Kidney tubule cell (primary cell): Measurements from ENCODE around the gene PPARG.
A peak's percentile ranks its signal among the peaks of the same experiment; 100 is the strongest.
"Not testable (repeated sequence)": the region's sequence is repeated elsewhere in the genome, so short reads cannot be mapped to it uniquely, and the experiment has no call there.

Experiments used
- DNase-seq: peaks from one replicate; pipeline ENCODE4 v3.0.0-alpha.2; 2018; ENCODE audit warnings: low spot score

Gene PPARG

DNA sequence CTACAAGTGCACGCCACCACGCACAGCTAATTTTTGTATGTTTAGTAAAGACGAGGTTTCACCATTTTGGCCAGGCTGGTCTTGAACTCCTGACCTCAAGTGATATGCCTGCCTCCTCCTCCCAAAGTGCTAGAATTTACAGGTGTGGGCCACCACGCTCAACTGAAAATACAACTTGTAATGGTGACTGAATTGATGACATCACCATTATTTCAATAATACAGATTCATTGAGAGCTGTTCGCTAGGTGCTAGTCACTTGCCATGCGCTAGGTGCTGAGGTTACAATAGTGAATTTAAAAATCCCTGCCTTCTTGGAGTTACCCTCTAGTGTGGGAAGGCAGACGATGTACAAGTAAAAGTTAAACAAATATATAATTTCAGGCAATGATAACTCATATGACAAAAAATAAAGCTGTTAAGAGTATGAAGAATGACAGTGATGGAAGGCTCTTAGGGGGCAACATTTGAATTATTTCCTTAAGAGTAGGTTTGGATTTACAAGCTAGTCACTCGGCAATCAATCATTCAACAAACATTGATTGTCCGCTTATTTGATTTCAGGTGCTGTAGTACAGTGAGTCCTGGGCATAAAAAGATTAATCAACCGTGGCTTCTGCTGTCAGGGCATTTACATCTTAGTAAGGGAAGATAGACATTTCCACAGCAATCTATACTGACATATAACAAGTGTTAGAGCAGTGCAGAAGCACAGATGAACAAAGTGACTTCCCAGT, 9.1 kb upstream of the PPARG start:
- DNase-seq, result no peak

DNA sequence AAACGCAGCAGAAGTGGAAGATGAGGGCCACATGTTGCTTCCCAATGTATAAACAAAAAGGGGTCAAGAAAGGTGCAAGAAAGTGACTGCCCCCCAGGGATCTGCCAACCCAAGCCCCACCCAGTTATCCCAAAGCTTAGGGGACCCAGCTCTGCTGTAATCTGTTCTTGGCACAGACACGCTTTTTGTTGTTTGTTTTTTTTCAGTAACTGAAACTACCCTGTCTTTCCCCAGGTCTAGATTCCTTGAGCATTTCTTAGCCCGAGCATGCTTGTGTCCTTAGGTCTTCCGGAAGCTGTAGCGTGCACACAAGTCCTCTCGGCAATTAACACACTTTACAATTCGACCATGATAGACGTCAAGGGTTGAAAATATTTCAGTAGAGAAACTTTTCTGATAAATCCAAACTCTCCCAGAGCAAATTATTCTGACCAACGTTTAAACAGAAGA, 8.5 kb upstream of the PPARG start:
- DNase-seq, result no peak

DNA sequence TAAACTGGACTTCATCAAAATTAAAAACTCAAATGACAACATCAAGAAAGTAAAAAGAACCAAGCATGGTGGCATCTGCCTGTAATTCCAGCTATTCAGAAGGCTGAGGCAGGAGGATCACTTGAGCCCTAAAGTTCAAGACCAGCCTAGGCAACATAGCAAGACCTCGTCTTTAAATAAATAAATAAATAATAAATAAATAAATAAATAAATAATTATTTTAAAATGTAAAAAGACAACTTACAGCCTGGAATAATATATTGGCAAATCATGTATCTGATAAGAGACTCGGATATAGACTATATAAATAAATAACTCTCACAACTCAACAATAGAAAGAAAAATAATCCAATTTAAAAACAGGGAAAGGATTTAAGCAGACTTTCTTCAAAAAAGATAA, 4.3 kb upstream of the PPARG start:
- DNase-seq, result no peak

DNA sequence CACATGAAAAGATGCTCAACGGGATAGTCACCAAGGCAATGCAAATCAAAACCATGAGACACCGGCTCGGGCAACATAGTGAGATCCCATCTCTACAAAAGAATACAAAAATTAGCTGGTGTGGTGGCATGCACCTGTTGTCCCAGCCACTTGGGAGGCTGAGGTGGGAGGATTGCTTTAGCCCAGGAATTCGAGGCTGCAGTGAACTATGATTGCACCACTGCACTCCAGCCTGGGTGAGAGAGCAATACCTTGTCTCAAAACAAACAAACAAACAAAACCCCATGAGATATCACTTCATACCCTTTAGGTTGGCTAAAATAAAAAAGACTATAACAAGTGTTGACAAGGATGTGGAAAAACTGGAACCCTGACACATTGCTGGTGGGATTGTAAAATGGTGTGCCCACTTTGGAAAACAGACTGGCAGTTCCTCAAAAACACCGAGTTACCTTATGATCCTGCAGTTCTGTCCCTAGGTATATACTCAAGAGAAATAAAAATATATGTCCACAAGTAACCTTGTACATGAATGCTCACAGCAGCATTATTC, 3.8 kb upstream of the PPARG start:
- no peak for DNase-seq

DNA sequence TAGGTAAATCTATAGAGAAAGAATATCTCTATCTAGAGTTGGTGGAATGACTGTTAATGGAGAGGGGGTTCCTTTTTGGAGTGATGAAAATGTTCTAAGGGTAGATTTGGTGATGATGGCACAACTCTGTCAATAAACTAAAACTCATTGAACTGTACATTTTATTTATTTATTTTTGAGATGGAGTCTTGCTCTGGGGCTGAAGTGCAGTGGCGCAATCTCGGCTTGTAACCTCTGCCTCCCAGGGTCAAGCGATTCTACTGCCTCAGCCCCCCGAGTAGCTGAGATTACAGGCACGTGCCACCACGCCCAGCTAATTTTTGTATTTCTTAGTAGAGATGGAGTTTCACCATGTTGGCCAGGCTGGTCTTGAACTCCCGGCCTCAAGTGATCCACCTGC, 3.1 kb upstream of the PPARG start:
- DNase-seq, result not testable (repeated sequence)

DNA sequence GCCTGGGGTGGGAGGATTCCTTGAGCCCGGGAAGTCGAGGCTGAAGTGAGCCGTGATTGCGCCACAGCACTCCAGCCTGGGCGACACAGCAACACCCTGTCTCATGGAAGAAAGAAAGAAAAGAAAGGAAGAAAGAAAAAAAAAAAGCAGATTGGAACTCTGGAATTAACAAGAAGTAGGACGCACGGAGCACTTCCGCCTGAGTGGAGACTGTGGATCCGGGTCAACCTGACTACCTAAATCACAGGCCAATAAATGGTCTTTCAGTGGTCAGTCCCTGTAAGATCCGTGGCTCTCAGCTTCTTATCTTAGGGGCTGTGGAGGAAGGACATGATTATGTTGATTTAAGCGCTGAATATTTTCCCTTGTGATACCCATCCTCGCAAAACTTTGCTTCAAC, 2.4 kb upstream of the PPARG start:
- no peak for DNase-seq

DNA sequence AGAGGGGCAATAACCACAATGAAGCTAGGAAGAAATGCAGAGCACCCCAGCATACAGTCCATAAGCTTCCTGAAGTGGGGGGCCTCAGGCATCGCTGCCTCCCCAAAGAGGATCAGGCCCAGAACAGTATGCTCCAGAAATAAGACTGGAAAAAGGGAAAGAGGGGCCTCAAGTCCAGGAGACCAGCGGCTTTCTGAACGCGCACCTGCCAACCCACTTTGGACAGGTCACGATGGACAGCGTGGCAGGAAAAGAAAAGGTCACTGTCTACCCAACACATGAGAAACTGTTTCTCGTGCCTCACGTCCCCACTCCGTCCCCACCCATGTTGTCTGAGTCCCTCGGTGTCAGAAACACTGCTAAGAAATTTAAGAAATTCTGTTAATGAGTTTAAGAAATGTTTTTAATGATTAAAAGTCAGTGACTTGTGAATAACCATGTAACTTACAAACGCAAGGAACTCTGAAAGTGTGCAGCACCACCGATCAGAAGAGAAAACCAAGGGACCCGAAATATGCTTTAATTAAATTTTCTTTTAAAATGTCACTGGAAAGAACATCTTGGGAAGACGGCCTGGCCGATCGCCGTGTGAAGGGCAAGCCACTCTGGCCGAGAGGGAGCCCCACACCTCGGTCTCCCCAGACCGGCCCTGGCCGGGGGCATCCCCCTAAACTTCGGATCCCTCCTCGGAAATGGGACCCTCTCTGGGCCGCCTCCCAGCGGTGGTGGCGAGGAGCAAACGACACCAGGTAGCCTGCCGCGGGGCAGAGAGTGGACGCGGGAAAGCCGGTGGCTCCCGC, 1.7 kb upstream of the PPARG start:
- peak; percentile 42 for DNase-seq

DNA sequence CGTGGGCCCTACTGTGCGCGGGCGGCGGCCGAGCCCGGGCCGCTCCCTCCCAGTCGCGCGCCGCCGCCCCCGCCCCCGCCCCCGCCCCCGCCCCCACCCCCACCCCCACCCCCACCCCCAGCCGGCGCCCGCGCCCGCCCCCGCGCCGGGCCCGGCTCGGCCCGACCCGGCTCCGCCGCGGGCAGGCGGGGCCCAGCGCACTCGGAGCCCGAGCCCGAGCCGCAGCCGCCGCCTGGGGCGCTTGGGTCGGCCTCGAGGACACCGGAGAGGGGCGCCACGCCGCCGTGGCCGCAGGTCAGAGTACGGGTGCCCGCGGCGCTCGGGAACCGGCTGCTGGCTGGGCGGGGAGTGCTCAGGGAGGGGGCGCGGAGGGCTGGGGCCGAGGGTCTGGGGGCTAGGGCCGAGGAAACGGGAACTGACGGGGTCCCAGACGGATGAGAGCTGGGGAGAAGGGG, 1.1 kb upstream of the PPARG start:
- DNase-seq, result peak; percentile 49

DNA sequence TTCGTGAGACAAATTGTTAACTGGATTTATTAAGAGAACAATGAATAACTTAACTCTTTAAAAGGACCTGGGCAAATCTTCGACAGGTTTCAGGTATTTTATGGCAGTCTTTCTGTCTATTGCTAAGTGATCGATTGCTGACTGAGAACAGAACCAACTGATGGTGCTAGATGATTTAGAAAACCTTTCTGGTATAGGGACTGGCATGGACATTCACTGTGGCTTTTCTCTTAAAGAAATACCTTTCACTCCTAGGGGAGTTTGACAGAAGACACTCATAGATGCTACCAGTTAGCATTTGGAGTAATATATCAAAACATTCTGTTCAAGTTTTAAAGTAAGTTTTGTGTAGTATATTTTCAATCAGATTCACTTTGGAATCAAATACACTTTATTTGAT, 654 bp downstream of the PPARG start:
- no peak for DNase-seq

DNA sequence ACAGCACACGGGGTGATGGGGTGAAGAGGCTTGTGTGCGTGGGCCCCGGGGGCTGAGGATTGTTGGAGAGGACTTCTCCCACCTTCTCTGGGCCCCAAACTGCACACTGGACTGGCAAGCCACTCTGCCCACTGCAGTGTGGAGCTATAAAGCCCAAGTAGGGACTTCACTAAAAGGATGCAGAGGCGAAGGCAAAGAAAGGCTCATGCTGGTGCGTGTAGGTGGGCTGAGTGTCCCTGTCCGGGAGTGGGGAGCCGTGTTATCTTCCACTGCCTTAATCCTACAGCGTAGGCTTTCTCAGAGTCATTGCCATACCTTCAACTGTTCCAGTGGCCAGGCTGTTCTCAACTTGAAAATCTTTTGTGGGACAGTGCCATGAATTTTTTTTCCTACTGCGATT, 3.9 kb downstream of the PPARG start:
- no peak for DNase-seq

DNA sequence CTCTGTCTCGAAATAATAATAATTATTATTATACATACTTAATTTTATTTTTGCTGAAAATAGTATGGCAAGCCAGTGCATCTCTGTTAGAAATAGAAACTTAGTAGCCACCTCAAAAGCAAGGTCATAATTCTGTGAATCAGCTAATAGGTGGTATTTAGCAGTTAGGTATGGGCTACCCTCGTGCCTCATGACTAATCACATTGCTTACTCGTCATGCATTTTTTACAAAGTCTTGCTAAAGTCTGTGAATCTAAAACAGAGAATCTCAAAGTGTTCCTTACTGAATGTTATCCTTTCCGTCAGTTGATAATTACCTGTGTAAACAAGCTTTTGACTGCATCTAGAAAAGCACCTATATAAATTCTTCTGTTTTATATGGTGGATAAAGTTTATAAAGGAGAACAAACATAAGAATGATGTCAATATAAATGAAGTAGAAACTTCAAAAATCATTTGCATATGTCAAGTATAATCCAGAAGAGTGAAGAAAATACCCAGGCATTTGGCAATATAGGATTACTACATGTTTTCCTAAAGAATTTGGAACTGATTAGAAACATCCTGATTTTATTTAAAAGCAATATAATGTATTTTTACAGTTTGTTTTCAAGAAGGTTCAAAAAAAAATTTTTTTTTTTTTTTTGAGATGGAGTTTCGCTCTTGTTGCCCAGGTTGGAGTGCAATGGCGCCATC, 6.2 kb downstream of the PPARG start:
- peak; percentile 84 for DNase-seq

DNA sequence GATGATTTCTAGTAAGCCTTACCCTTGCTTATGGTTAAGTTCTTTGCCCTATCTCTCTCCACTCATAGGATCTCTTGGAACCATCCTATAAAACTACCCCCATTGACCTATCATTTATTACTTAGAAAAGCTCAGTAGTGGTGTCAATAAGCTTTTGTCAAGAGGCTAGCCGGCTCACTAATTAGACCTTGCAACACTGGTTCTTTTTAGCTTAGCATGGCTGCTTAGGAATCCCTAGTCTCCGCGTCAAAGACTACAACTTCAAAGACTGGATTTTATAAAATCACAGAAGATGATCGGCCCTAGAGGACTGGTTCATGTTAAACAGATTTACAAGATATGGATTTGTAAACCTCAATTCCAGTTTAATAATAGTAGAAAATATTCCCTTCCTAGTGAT, 7.6 kb downstream of the PPARG start:
- no peak for DNase-seq

DNA sequence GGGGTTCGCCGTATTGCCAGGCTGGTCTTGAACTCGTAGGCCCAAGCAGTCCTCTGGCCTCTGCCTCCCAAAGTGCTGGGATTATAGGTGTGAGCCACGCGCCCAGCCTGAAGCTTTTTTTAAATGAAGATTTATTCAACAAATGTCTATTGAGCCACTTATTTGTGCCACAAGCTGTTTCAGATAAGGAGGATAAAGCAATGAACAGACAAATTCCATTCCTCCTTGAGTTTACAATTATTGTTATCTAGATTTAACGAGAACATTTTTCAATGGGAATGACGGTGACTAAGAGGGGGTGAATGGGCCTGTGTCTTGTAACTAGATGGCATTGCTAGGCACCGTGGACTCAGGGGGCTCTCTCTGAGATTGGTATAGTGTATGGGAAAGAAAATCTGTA, 10.2 kb downstream of the PPARG start:
- DNase-seq, result no peak

DNA sequence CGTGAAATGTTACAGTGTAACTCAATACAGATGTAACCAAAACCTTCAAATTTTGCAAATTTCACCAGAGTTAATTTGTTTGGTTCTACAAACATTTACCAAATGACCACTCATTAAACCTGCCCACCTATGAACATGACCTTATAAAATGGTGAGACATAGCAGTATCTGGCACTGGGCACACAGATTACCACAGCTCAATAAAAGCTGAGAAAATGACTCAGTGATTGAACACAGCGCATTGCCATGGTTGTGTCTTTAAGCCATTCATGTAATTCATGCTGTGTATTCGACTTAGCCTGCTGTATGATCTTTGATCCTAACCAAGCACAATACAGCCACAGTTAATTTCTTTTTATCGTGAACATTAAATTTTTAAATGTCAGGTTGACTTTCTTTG, 11.3 kb downstream of the PPARG start:
- peak; percentile 79 for DNase-seq

DNA sequence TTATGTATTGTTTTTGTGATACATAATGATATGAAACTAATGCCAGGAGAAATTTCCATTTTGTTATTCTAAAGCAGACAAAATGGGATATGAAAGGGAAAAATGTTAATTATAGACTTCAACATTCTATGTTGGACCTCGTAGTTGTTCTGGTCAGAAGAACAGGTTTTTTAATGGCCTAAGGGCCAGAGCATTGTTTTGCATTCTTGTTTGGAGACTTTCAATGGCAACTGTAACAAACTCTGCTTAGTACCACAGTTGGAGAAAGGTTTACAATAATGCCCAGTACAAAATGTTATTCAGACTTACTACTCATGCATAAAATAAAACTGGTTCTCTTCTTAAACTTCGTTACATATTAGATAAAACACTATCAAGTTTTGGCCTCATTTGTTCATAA, 12.2 kb downstream of the PPARG start:
- DNase-seq, result no peak

DNA sequence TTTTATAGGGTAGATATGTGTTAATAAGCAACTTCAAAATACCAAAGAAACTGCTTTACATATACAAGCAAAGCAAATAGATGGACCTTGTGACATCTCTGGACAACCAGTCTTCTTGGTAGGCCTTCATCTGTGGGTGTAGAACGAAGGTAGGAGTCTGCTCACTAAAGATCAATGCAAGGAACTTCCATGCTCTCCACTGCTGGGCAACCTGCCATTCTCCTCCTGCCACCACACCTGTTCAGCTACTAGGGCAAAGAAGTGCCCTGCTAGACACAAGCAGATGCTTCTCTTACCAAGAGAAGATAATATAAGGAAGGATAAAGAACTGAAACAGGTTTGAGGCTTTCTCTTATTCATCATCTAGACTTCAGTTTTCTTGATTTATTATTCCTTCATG, 12.6 kb downstream of the PPARG start:
- DNase-seq, result no peak

DNA sequence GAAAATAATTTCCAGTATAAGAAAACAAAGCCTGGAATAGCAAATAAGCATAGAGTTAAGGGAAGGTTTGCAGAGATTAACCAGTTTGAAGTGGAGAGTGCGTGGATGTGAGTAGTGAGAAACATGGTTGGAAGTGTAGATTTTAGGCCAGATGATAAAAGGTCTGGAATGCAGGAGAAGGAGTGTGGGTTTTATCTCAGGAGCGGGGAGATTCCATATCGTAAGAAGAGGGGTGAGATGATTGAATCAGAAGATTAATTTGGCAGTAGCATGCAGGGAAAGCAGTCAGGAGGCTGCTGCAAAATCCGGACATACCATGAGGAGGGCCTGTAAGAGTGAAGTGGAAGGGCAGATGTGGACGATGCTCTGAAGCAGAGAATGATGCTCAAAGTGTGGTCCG, 13.7 kb downstream of the PPARG start:
- no peak for DNase-seq

DNA sequence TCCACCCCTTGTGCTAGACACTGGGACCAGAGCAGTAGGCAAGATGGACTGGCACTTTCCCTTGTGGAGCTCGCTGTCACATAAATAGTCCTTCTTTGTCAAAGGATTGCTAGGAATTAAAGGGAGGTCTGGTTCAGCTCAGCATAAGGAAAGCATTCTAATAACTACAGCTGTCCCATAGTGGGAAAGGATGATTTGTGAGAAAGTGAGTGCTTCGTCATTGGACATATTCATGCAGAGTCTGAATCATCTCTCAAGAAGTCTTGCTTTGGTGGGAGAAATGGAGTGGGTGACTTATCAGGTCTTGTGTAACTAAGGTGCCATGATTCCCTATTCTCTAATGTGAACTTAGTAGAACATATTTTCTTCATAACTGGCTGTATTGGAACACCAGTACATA, 14.7 kb downstream of the PPARG start:
- DNase-seq, result peak; percentile 75

DNA sequence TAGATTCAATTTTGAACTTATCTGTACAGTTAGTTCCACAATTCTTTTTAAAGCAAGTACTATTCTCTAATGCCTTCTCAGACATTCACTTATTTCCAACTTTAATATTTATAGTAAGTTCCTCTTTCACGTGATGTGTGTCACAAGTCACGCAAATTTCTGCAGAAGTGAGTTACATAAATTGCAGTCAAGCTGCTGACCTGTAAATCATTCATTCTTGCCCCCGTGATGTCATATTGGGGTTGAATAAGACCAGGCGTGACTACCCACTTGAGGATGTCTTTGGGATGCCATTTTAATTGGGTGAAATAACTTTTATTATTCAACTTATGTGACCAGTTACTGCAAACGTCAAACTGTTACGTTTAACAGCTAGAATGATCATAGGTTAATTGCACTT, 15.1 kb downstream of the PPARG start:
- DNase-seq, result peak; percentile 29

DNA sequence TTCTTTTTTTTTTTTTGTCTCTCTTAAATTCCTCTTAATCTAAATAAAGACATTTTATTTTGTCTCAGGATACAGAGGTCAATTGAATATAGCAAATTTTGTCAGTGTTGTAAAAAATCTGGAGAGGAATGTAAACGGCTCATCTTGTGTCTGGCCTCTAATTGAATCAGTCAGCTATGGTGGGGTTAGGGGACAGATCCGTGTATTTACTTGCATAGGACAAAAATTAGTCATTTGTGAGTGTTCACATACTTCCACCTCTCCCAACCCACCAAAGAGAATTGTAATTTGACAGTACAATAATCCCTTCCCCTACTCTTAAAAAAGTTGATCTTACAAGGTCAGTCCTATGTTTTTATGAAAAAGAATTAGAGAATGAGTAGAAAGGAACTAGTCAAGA, 18.3 kb downstream of the PPARG start:
- peak; percentile 12 for DNase-seq

DNA sequence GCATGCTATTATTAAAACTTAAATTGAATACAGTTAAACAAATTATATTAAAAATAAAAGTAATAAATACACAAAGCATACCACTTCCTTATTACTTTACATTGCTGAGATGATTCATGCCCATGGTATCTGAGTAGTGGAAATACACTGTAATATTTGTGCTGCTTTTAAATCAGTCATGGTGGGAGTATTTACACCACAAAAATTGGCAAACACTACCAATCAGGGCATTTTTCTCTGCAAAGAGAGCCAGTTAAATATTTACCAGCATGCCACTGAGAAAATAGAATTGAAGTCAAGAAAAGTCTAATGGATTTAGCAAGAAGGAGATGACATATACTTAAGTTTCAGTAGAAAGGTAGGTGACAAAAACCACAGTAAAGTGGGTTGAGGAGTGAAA, 19.6 kb downstream of the PPARG start:
- peak; percentile 98 for DNase-seq

DNA sequence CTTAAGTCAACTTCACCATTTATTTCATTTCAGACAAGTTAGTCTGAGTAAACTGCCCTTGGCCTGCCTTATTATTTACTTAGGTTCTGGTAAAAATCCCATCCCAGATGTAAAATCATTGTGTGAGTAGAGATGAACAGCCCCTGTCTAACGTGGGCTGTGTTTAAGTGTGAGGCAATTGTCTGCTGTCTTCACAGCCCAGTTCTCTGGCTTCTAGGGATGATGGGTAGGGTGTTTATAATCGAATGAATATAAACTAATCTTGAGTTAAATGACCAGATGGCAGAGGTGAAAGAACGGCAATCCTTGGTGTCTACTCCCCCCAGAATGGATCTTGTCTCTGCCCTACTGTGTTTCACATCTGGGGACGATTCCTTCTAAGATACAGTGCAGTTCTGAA, 20.8 kb downstream of the PPARG start:
- no peak for DNase-seq

DNA sequence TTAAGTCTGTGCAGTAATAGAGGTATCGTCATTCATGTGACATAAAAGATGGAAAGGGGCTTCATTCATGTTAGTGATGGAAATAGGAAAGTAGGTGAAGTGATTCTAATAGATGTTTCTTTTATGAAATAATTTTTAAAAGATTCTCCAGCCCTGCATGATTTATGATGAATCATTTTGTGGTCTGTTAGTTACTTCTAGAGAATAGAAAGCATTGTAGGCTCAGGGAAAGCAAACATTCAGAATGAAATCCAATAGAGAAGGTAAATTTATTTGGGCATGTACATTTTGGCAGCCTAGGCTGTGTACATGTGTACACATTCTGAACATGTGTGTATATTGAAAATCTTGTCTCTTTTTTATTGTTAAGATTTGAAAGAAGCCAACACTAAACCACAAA, 23.1 kb downstream of the PPARG start:
- peak; percentile 23 for DNase-seq
